Activated naive CD8-positive, alpha-beta T cell treated with anti-CD3 and anti-CD28 coated beads, Interleukin-2, amount 50 U/mL, for 24 hours (primary cell): ENCODE measurements around the gene TRDN.

ENCODE experiments used
- ATAC-seq: fragments of 150-1000 bp; cut with Tn5 transposase; one replicate; pipeline ENCODE4 v1.10.0; 2021
- DNase-seq: peaks from one replicate; pipeline ENCODE4 v3.0.0; 2021
- H3K27ac Mint-ChIP-seq: one replicate; pipeline ENCODE4 v1.8.0; 2021; ENCODE audit warnings: mild to moderate bottlenecking, mixed read lengths
- H3K27me3 Mint-ChIP-seq: one replicate; pipeline ENCODE4 v1.8.0; 2021; ENCODE audit warnings: mixed read lengths
- H3K36me3 Mint-ChIP-seq: one replicate; pipeline ENCODE4 v1.8.0; 2021; ENCODE audit warnings: low read depth, mixed read lengths
- H3K4me1 Mint-ChIP-seq: one replicate; pipeline ENCODE4 v1.8.0; 2021; ENCODE audit warnings: mixed read lengths
- H3K4me3 Mint-ChIP-seq: one replicate; pipeline ENCODE4 v1.8.0; 2021; ENCODE audit warnings: mild to moderate bottlenecking, moderate library complexity, mixed read lengths
- H3K9me3 Mint-ChIP-seq: one replicate; pipeline ENCODE4 v1.8.0; 2021; ENCODE audit warnings: mixed read lengths

Gene TRDN, protein sequence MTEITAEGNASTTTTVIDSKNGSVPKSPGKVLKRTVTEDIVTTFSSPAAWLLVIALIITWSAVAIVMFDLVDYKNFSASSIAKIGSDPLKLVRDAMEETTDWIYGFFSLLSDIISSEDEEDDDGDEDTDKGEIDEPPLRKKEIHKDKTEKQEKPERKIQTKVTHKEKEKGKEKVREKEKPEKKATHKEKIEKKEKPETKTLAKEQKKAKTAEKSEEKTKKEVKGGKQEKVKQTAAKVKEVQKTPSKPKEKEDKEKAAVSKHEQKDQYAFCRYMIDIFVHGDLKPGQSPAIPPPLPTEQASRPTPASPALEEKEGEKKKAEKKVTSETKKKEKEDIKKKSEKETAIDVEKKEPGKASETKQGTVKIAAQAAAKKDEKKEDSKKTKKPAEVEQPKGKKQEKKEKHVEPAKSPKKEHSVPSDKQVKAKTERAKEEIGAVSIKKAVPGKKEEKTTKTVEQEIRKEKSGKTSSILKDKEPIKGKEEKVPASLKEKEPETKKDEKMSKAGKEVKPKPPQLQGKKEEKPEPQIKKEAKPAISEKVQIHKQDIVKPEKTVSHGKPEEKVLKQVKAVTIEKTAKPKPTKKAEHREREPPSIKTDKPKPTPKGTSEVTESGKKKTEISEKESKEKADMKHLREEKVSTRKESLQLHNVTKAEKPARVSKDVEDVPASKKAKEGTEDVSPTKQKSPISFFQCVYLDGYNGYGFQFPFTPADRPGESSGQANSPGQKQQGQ

DNA sequence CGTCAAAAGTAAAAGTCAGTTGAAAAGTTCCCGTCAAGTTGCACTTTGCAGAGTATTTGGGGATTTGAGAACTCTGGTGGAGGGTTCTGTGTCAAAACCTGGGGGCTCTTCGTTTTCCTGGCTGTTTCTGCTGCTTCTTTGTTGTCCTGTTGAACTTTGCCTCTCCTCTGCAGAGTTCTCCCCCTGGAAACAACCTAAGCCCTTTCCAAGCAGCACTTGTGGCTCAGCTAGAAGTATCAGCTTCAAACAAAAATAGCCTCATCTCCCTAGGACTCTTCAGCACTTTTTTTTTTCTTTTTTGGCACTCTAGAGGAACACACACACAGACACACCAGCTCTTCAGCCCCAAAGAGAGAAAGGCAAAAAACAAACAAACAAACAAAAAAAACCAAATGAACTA, at the start of gene TRDN:
Gene TRDN (minus strand): TSS at position 169 of the 400 bp plus-strand sequence. CDS start 175 bp downstream, outside the sequence.
- ATAC-seq (no peak), DNase-seq (no peak)
- no peak within 1 kb of the TSS for H3K4me3 Mint-ChIP-seq
- no peaks in the 10 kb centered on the region for H3K4me1 Mint-ChIP-seq
- no peak within 1 kb of the TSS for H3K27ac Mint-ChIP-seq
- no peaks in the 10 kb centered on the region for H3K9me3 Mint-ChIP-seq
- H3K27me3 Mint-ChIP-seq, result no peaks in the 10 kb centered on the region
- no peaks in the 10 kb centered on the region for H3K36me3 Mint-ChIP-seq

GRCh38 chr6:123681957-123682462, 45.3 kb upstream of the TRDN start:
- Mint-ChIP-seq H3K27ac (no peak overlapping the region), H3K36me3 (no peaks in the 10 kb centered on the region), H3K9me3 (no peaks in the 10 kb centered on the region), H3K4me3 (no peak overlapping the region), H3K4me1 (no peaks in the 10 kb centered on the region), H3K27me3 (no peaks in the 10 kb centered on the region)
- ATAC-seq (no peak), DNase-seq (no peak)

DNA sequence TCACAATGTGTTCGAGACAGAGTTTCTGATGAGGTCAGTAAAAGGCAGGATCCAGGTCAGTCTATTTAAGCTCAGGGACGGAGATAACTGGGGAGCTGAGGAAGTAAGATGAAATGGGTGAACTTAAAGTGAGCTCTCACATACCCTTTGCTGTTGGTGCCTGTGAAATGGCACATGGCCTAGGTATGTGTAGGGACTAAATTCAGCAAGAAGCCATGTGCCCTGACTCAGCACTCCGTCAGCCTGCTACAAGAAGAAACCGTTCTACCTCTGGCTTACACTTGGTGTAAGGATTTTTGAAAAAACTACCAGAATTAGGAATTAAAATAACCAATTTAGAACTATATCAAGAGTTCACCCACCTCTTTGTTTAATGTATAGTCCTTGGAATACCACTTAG, 41.1 kb upstream of the TRDN start:
- H3K36me3 Mint-ChIP-seq, result no peaks in the 10 kb centered on the region
- peaks cover 4% of the 10 kb centered on the region for H3K9me3 Mint-ChIP-seq
- no peak overlapping the region for H3K27ac Mint-ChIP-seq
- no peak overlapping the region for H3K4me3 Mint-ChIP-seq
- no peaks in the 10 kb centered on the region for H3K4me1 Mint-ChIP-seq
- H3K27me3 Mint-ChIP-seq, result no peaks in the 10 kb centered on the region
- DNase-seq (no peak), ATAC-seq (no peak)

- peaks cover 4% of the 10 kb centered on the region for H3K9me3 Mint-ChIP-seq
These were observed 40.0 kb upstream of the TRDN start for GRCh38 chr6:123676793-123677192.

GRCh38 chr6:123668965-123669591, 32.3 kb upstream of the TRDN start:
- Mint-ChIP-seq H3K27me3 (no peaks in the 10 kb centered on the region), H3K4me3 (no peak overlapping the region), H3K4me1 (no peaks in the 10 kb centered on the region), H3K9me3 (peaks cover 4% of the 10 kb centered on the region), H3K36me3 (no peaks in the 10 kb centered on the region), H3K27ac (no peak overlapping the region)
- no peak for DNase-seq
- ATAC-seq, result no peak

More at GRCh38 chr6:123676793-123677192, 40.0 kb upstream of the TRDN start:
- H3K27me3 Mint-ChIP-seq, result no peaks in the 10 kb centered on the region
- H3K4me1 Mint-ChIP-seq, result no peaks in the 10 kb centered on the region
- H3K36me3 Mint-ChIP-seq, result no peaks in the 10 kb centered on the region
- no peak overlapping the region for H3K4me3 Mint-ChIP-seq
- no peak overlapping the region for H3K27ac Mint-ChIP-seq
- DNase-seq (no peak), ATAC-seq (no peak)

GRCh38 chr6:123668063-123668462, 31.3 kb upstream of the TRDN start:
- H3K36me3 Mint-ChIP-seq, result no peaks in the 10 kb centered on the region
- H3K27me3 Mint-ChIP-seq, result no peaks in the 10 kb centered on the region
- H3K27ac Mint-ChIP-seq, result no peak overlapping the region
- ATAC-seq (no peak), DNase-seq (no peak)
- H3K9me3 Mint-ChIP-seq, result no peaks in the 10 kb centered on the region
- no peaks in the 10 kb centered on the region for H3K4me1 Mint-ChIP-seq
- H3K4me3 Mint-ChIP-seq, result no peak overlapping the region

- H3K27me3 Mint-ChIP-seq, result no peaks in the 10 kb centered on the region
- H3K36me3 Mint-ChIP-seq, result no peaks in the 10 kb centered on the region
- ATAC-seq (no peak), DNase-seq (no peak)
- H3K4me1 Mint-ChIP-seq, result no peaks in the 10 kb centered on the region
- no peaks in the 10 kb centered on the region for H3K9me3 Mint-ChIP-seq
- no peak overlapping the region for H3K27ac Mint-ChIP-seq
- no peak overlapping the region for H3K4me3 Mint-ChIP-seq
These were observed 26.7 kb upstream of the TRDN start for GRCh38 chr6:123663436-123663835.

GRCh38 chr6:123662757-123663156, 26.0 kb upstream of the TRDN start:
- Mint-ChIP-seq H3K4me1 (no peaks in the 10 kb centered on the region), H3K4me3 (no peak overlapping the region), H3K9me3 (no peaks in the 10 kb centered on the region), H3K36me3 (no peaks in the 10 kb centered on the region), H3K27ac (no peak overlapping the region), H3K27me3 (no peaks in the 10 kb centered on the region)
- DNase-seq (no peak), ATAC-seq (no peak)

DNA sequence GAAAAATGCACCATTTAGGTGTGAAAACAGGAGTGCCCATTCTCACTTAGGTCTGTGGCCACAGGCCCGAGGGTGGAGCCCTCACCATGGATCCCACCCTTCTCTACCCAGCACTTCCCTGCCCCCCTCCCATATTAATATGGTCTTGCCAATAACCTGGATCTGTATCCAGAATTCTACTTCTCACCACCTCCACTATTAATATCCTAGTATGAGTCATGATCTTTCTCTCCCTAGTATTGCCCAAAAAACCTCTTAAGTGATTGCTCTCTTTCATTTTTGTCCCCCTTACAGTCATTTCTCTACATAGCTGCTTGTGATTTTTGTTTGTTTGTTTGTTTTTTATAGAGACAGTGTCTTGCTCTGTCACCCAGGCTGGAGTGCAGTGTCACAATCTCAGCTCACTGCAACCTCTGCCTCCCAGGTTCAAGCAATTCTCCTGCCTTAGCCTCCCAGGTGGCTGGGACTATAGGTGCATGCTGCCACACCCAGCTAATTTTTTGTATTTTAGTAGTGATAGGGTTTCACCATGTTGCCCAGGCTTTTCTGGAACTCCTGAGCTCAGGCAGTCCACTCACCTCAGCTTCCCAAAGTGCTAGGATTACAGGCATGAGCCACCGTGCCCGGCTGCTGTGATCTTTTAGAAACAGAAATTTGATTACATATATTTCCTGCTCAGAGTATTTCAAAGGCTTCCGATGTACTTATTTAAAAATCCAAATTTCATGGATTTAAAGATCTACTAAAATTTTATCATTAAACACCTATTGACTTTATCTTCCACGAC, 24.5 kb upstream of the TRDN start:
- no peak overlapping the region for H3K27ac Mint-ChIP-seq
- H3K27me3 Mint-ChIP-seq, result no peaks in the 10 kb centered on the region
- no peak for ATAC-seq
- no peaks in the 10 kb centered on the region for H3K4me1 Mint-ChIP-seq
- H3K36me3 Mint-ChIP-seq, result no peaks in the 10 kb centered on the region
- H3K4me3 Mint-ChIP-seq, result no peak overlapping the region
- DNase-seq, result no peak
- no peaks in the 10 kb centered on the region for H3K9me3 Mint-ChIP-seq

DNA sequence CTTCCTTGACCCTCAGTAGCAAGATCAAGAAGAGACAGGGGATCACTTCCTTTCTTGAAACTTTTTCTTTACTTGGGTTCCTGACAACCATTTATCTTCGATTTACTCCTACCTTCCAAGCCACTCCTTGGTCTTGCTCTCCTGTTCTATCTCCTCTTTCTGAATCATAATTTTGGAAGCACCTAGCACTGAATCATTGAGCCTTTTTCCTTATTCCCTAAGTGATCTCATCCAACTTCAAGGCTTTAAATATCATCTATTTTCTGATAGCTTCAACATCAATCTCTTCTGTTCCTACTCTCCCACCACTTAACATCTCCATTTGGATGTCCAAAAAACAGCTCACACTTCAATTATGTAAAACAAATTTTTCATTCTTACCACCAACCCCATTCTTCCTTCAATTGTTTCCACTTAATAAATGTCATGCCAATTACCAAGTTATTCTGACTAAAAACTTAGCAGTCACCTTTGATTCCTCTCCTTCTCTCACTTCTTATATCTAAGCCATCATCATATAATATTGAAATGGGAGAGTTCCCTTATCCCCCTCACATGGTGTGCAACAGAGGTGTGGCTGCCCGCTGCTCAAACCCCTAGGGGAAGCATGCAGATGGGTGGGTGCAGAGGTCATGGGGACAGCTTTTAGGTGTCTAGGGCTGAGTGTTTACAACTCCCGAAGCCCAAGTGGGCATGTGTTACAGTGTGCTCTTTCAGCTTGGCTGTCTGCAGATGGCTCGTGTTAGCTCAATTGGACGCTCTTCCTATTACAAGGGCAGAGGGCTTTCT, 23.4 kb upstream of the TRDN start:
- DNase-seq (no peak), ATAC-seq (no peak)
- H3K4me3 Mint-ChIP-seq, result no peak overlapping the region
- no peaks in the 10 kb centered on the region for H3K27me3 Mint-ChIP-seq
- H3K4me1 Mint-ChIP-seq, result no peaks in the 10 kb centered on the region
- no peaks in the 10 kb centered on the region for H3K9me3 Mint-ChIP-seq
- no peaks in the 10 kb centered on the region for H3K36me3 Mint-ChIP-seq
- H3K27ac Mint-ChIP-seq, result no peak overlapping the region

GRCh38 chr6:123658848-123659247, 22.1 kb upstream of the TRDN start:
- DNase-seq (no peak), ATAC-seq (no peak)
- Mint-ChIP-seq H3K4me1 (no peaks in the 10 kb centered on the region), H3K27me3 (no peaks in the 10 kb centered on the region), H3K27ac (no peak overlapping the region), H3K36me3 (no peaks in the 10 kb centered on the region), H3K9me3 (no peaks in the 10 kb centered on the region), H3K4me3 (no peak overlapping the region)

DNA sequence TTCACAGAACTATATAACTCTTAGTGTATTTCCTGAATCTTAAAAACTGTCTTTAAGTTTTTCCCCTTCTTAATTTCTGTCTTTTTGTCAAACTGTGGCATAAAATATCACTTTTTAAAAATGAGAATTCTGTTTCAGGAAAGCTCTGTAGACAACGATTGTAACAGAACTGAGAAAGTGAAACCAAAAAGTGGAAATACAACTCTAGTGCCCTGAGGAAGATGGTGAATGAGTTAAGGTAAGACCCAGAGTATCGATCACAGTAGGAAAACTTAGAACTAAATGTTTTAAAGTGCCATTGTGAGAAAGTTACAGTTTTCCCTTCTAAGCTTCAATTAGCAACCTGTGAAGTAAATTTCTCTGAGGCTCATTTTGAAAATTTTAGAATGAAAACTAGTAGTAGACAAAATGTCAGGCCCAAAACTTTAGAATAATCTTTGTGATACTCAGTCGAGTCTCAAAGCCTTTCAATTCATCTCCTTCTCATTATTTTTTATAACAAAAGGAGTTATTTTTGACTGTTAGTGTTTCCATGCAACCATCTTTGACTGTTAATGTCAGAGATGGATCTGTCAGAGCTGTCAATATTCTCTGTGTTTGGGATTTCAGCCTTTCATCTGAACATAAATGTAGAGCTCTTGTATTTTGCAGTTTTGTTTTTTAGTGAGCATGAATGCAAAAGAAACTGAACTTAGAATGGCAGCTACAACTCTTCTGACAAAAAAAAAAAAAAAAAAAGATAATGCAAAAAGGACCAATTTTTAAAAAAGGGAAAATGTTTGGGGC, 19.0 kb upstream of the TRDN start:
- Mint-ChIP-seq H3K4me1 (no peaks in the 10 kb centered on the region), H3K4me3 (no peak overlapping the region), H3K27me3 (no peaks in the 10 kb centered on the region), H3K9me3 (no peaks in the 10 kb centered on the region), H3K36me3 (no peaks in the 10 kb centered on the region), H3K27ac (no peak overlapping the region)
- DNase-seq (no peak), ATAC-seq (no peak)

- DNase-seq (no peak), ATAC-seq (no peak)
- Mint-ChIP-seq H3K9me3 (no peaks in the 10 kb centered on the region), H3K4me3 (no peak overlapping the region), H3K36me3 (no peaks in the 10 kb centered on the region), H3K4me1 (no peaks in the 10 kb centered on the region), H3K27ac (no peak overlapping the region), H3K27me3 (no peaks in the 10 kb centered on the region)
These were observed 12.0 kb upstream of the TRDN start for GRCh38 chr6:123648723-123649122.
